Mesothelial cell of epicardium (in vitro differentiated cells): ENCODE measurements around the gene GCNT1. TPM values are rescaled to one million over a fixed set of nuclear protein-coding genes. Genes with fewer than 3 reads are reported as not detected.

Source experiments
- DNase-seq, 2 experiments: peaks; one replicate each; pipeline ENCODE4 v3.0.0; 2021; ENCODE audit warnings: low spot score in 2 of 2; ENCODE audit not compliant: unreplicated experiment in 2 of 2
- H3K27ac Mint-ChIP-seq: 2 replicates; pipeline ENCODE4 v1.8.0; 2021; ENCODE audit warnings: mixed read lengths
- H3K27me3 Mint-ChIP-seq: 2 replicates; pipeline ENCODE4 v1.8.0; 2021; ENCODE audit warnings: low read depth, mixed read lengths
- H3K36me3 Mint-ChIP-seq: 2 replicates; pipeline ENCODE4 v1.8.0; 2021; ENCODE audit warnings: mixed read lengths
- H3K4me1 Mint-ChIP-seq: 2 replicates; pipeline ENCODE4 v1.8.0; 2021; ENCODE audit warnings: mixed read lengths
- H3K4me3 Mint-ChIP-seq: 2 replicates; pipeline ENCODE4 v1.8.0; 2021; ENCODE audit warnings: mild to moderate bottlenecking, moderate library complexity, mixed read lengths
- H3K9me3 Mint-ChIP-seq: 2 replicates; pipeline ENCODE4 v1.8.0; 2021; ENCODE audit warnings: mixed read lengths
- CTCF ChIP-seq: fragments of 200-600 bp; sonication (generic); IDR thresholded peaks from one replicate; pipeline ENCODE4 v1.5.0; 2021; ENCODE audit warnings: antibody characterized with exemption; ENCODE audit not compliant: unreplicated experiment
- total RNA-seq: library from RNA; stranded (reverse); gene quantifications from 3 replicates; pipeline ENCODE4 v1.2.1, GENCODE V29; 2021

GCNT1 gene
- total RNA-seq, 1 donor from 2014 or later = 8.6 TPM

GRCh38 chr9:76510041-76510440 is 51.1 kb downstream of the GCNT1 start:
- no peak for TF ChIP-seq CTCF
- H3K4me3 Mint-ChIP-seq = no peak overlapping the region
- peaks cover 18% of the 10 kb centered on the region for H3K9me3 Mint-ChIP-seq

GRCh38 chr9:76510446-76510845 is 51.5 kb downstream of the GCNT1 start:
- Mint-ChIP-seq H3K27me3 (no peaks in the 10 kb centered on the region), H3K4me3 (no peak overlapping the region), H3K4me1 (no peaks in the 10 kb centered on the region), H3K27ac (no peak overlapping the region), H3K9me3 (peaks cover 19% of the 10 kb centered on the region), H3K36me3 (no peaks in the 10 kb centered on the region)
- TF ChIP-seq CTCF = no peak
- no peak for DNase-seq

More at GRCh38 chr9:76510041-76510440, 51.1 kb downstream of the GCNT1 start:
- Mint-ChIP-seq H3K27ac (no peak overlapping the region), H3K27me3 (no peaks in the 10 kb centered on the region), H3K4me1 (no peaks in the 10 kb centered on the region), H3K36me3 (no peaks in the 10 kb centered on the region)
- no peak for DNase-seq

- peaks cover 4% of the 10 kb centered on the region for H3K4me1 Mint-ChIP-seq
- peaks cover 19% of the 10 kb centered on the region for H3K9me3 Mint-ChIP-seq
- peaks cover 4% of the 10 kb centered on the region for H3K27me3 Mint-ChIP-seq
- no peak overlapping the region for H3K4me3 Mint-ChIP-seq
- DNase-seq = no peak
- H3K36me3 Mint-ChIP-seq = no peaks in the 10 kb centered on the region
- no peak for TF ChIP-seq CTCF
- H3K27ac Mint-ChIP-seq = no peak overlapping the region
These were observed 53.8 kb downstream of the GCNT1 start for GRCh38 chr9:76512826-76513225.

DNA sequence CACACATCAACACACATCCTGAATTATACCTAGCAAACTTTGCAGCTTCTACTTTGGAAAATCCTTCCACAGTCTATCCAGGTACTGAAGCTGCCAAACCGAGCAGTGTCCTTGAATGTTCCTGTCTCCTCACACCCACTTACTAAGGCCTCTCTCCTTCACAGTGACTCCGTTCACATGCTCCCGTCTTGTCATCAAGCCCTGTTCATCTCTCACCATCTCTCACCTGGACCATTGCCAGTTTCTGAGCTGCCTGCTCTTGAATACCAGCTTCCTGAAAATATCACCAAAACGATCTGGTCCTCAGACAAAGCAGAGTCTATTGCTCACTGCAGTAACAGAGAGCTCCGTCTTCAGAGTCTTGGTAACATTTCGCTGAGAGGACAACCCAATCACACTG is 57.4 kb downstream of the GCNT1 start:
- H3K27me3 Mint-ChIP-seq = peaks cover 4% of the 10 kb centered on the region
- no peak for DNase-seq
- no peak for TF ChIP-seq CTCF
- no peaks in the 10 kb centered on the region for H3K36me3 Mint-ChIP-seq
- H3K4me3 Mint-ChIP-seq = no peak overlapping the region
- peaks cover 15% of the 10 kb centered on the region for H3K4me1 Mint-ChIP-seq
- peaks cover 19% of the 10 kb centered on the region for H3K9me3 Mint-ChIP-seq
- H3K27ac Mint-ChIP-seq = no peak overlapping the region

- H3K27me3 Mint-ChIP-seq = peaks cover 4% of the 10 kb centered on the region
- TF ChIP-seq CTCF = no peak
- H3K9me3 Mint-ChIP-seq = peaks cover 19% of the 10 kb centered on the region
- H3K27ac Mint-ChIP-seq = no peak overlapping the region
- DNase-seq = no peak
- no peak overlapping the region for H3K4me3 Mint-ChIP-seq
- H3K36me3 Mint-ChIP-seq = no peaks in the 10 kb centered on the region
- H3K4me1 Mint-ChIP-seq = peaks cover 15% of the 10 kb centered on the region
These were observed 57.9 kb downstream of the GCNT1 start for GRCh38 chr9:76516871-76517270.

GRCh38 chr9:76519075-76519835 is 60.3 kb downstream of the GCNT1 start:
- H3K27ac Mint-ChIP-seq = no peak overlapping the region

More at GRCh38 chr9:76519075-76519835, 60.3 kb downstream of the GCNT1 start:
- TF ChIP-seq CTCF = no peak
- Mint-ChIP-seq H3K4me1 (peaks cover 15% of the 10 kb centered on the region), H3K9me3 (peaks cover 10% of the 10 kb centered on the region), H3K4me3 (no peak overlapping the region), H3K27me3 (peaks cover 7% of the 10 kb centered on the region), H3K36me3 (no peaks in the 10 kb centered on the region)
- DNase-seq = no peak
